ENCODE results near the gene UBE2QL1.

Gene UBE2QL1

GRCh38 chr5:6486074-6486473, 37.4 kb downstream of the UBE2QL1 start:
- no peak for TF ChIP-seq GATA3 (IDR thresholded peaks at IDR 0.05; ENCODE audit: low read depth, low read length)
- TF ChIP-seq GATA2 (IDR thresholded peaks at IDR 0.05; ENCODE audit: low read depth, low read length): no peak

- no peak for TF ChIP-seq GATA3 (IDR thresholded peaks at IDR 0.05; ENCODE audit: low read depth, low read length)
These were observed 38.4 kb downstream of the UBE2QL1 start for GRCh38 chr5:6487081-6487480.

- TF ChIP-seq GATA2 (IDR thresholded peaks at IDR 0.05; ENCODE audit: low read depth, low read length): no peak
- no peak for TF ChIP-seq GATA3 (IDR thresholded peaks at IDR 0.05; ENCODE audit: low read depth, low read length)
These were observed 39.4 kb downstream of the UBE2QL1 start for GRCh38 chr5:6488021-6488420.

GRCh38 chr5:6489643-6490185, 41.1 kb downstream of the UBE2QL1 start:
- TF ChIP-seq GATA2 (IDR thresholded peaks at IDR 0.05; ENCODE audit: low read depth, low read length) (no peak), GATA3 (IDR thresholded peaks at IDR 0.05; ENCODE audit: low read depth, low read length) (no peak)

GRCh38 chr5:6490246-6490645, 41.6 kb downstream of the UBE2QL1 start:
- no peak for TF ChIP-seq GATA3 (IDR thresholded peaks at IDR 0.05; ENCODE audit: low read depth, low read length)
- no peak for TF ChIP-seq GATA2 (IDR thresholded peaks at IDR 0.05; ENCODE audit: low read depth, low read length)

GRCh38 chr5:6490693-6491092, 42.0 kb downstream of the UBE2QL1 start:
- TF ChIP-seq GATA2 (IDR thresholded peaks at IDR 0.05; ENCODE audit: low read depth, low read length): no peak
- no peak for TF ChIP-seq GATA3 (IDR thresholded peaks at IDR 0.05; ENCODE audit: low read depth, low read length)

GRCh38 chr5:6491196-6491918, 42.7 kb downstream of the UBE2QL1 start:
- TF ChIP-seq GATA3 (IDR thresholded peaks at IDR 0.05; ENCODE audit: low read depth, low read length) (no peak), GATA2 (IDR thresholded peaks at IDR 0.05; ENCODE audit: low read depth, low read length) (no peak)

- TF ChIP-seq GATA2 (IDR thresholded peaks at IDR 0.05; ENCODE audit: low read depth, low read length): no peak
- no peak for TF ChIP-seq GATA3 (IDR thresholded peaks at IDR 0.05; ENCODE audit: low read depth, low read length)
These were observed 43.2 kb downstream of the UBE2QL1 start for GRCh38 chr5:6491919-6492290.

- TF ChIP-seq GATA2 (IDR thresholded peaks at IDR 0.05; ENCODE audit: low read depth, low read length): no peak
- TF ChIP-seq GATA3 (IDR thresholded peaks at IDR 0.05; ENCODE audit: low read depth, low read length): no peak
These were observed 44.3 kb downstream of the UBE2QL1 start for GRCh38 chr5:6492934-6493333.

- TF ChIP-seq GATA2 (IDR thresholded peaks at IDR 0.05; ENCODE audit: low read depth, low read length): no peak
- TF ChIP-seq GATA3 (IDR thresholded peaks at IDR 0.05; ENCODE audit: low read depth, low read length): no peak
These were observed 45.2 kb downstream of the UBE2QL1 start for GRCh38 chr5:6493681-6494454.

- no peak for TF ChIP-seq GATA3 (IDR thresholded peaks at IDR 0.05; ENCODE audit: low read depth, low read length)
- TF ChIP-seq GATA2 (IDR thresholded peaks at IDR 0.05; ENCODE audit: low read depth, low read length): no peak
These were observed 46.3 kb downstream of the UBE2QL1 start for GRCh38 chr5:6494939-6495338.

GRCh38 chr5:6495433-6496206, 47.0 kb downstream of the UBE2QL1 start:
- TF ChIP-seq GATA2 (IDR thresholded peaks at IDR 0.05; ENCODE audit: low read depth, low read length) (no peak), GATA3 (IDR thresholded peaks at IDR 0.05; ENCODE audit: low read depth, low read length) (no peak)

- TF ChIP-seq GATA2 (IDR thresholded peaks at IDR 0.05; ENCODE audit: low read depth, low read length): no peak
These were observed 47.5 kb downstream of the UBE2QL1 start for GRCh38 chr5:6496207-6496584.

GRCh38 chr5:6496636-6497035, 48.0 kb downstream of the UBE2QL1 start:
- TF ChIP-seq GATA3 (IDR thresholded peaks at IDR 0.05; ENCODE audit: low read depth, low read length) (no peak), GATA2 (IDR thresholded peaks at IDR 0.05; ENCODE audit: low read depth, low read length) (no peak)

All from SH-SY5Y (cell line).